GM12872 (cell line): ENCODE measurements around the gene SECTM1.

Experiments used
- CTCF ChIP-seq: IDR thresholded peaks from 3 replicates; pipeline ENCODE4 v1.5.1; 2011; ENCODE audit warnings: low read depth, mild to moderate bottlenecking, low read length, moderate library complexity; ENCODE audit not compliant: insufficient read depth

SECTM1 gene

GRCh38 chr17:82328141-82328993 lies 5.2 kb downstream of the SECTM1 start:
- no peak for TF ChIP-seq CTCF

GRCh38 chr17:82327757-82328140 lies 5.8 kb downstream of the SECTM1 start:
- TF ChIP-seq CTCF, result no peak

- TF ChIP-seq CTCF, result no peak
Observed at GRCh38 chr17:82327289-82327688, 6.3 kb downstream of the SECTM1 start.

GRCh38 chr17:82325286-82326180 lies 8.0 kb downstream of the SECTM1 start:
- TF ChIP-seq CTCF, result no peak

GRCh38 chr17:82324566-82325285 lies 8.8 kb downstream of the SECTM1 start:
- TF ChIP-seq CTCF, result no peak

GRCh38 chr17:82323514-82324234 lies 9.9 kb downstream of the SECTM1 start:
- no peak for TF ChIP-seq CTCF
